UCSD-AML1 (cell line): Measurements from ENCODE around the gene GJD3.
"Not testable (repeated sequence)": the region's sequence is repeated elsewhere in the genome, so short reads cannot be mapped to it uniquely, and the experiment has no call there.

ENCODE experiments used
- DNase-seq: peaks from one replicate; lab custom pipeline; 2025; ENCODE audit not compliant: unreplicated experiment; lab: John Stamatoyannopoulos, UW

GJD3 gene

GRCh38 chr17:40364121-40364861 lies at the start of gene GJD3:
Gene GJD3 (minus strand): TSS chr17:40364737. CDS start chr17:40363815, 922 bp downstream.
- no peak for DNase-seq

GRCh38 chr17:40414312-40414711 lies 49.8 kb upstream of the GJD3 start:
- not testable (repeated sequence) for DNase-seq

- DNase-seq: no peak
These were observed 48.3 kb upstream of the GJD3 start for GRCh38 chr17:40412880-40413279.

- no peak for DNase-seq
These were observed 47.3 kb upstream of the GJD3 start for GRCh38 chr17:40411821-40412220.

- no peak for DNase-seq
These were observed 45.5 kb upstream of the GJD3 start for GRCh38 chr17:40410082-40410481.

GRCh38 chr17:40409540-40409939 lies 45.0 kb upstream of the GJD3 start:
- not testable (repeated sequence) for DNase-seq

- DNase-seq: no peak
These were observed 42.9 kb upstream of the GJD3 start for GRCh38 chr17:40407460-40407859.

- DNase-seq: no peak
These were observed 39.5 kb upstream of the GJD3 start for GRCh38 chr17:40404003-40404402.

GRCh38 chr17:40402668-40403067 lies 38.1 kb upstream of the GJD3 start:
- DNase-seq: no peak

GRCh38 chr17:40399185-40399584 lies 34.6 kb upstream of the GJD3 start:
- no peak for DNase-seq

GRCh38 chr17:40386555-40386954 lies 22.0 kb upstream of the GJD3 start:
- not testable (repeated sequence) for DNase-seq

- DNase-seq: no peak
These were observed 17.7 kb upstream of the GJD3 start for GRCh38 chr17:40382251-40382650.

GRCh38 chr17:40378966-40379365 lies 14.4 kb upstream of the GJD3 start:
- no peak for DNase-seq

- DNase-seq: no peak
These were observed 13.3 kb upstream of the GJD3 start for GRCh38 chr17:40377832-40378231.

GRCh38 chr17:40376541-40376940 lies 12.0 kb upstream of the GJD3 start:
- DNase-seq: not testable (repeated sequence)

- not testable (repeated sequence) for DNase-seq
These were observed 11.2 kb upstream of the GJD3 start for GRCh38 chr17:40375786-40376185.

- no peak for DNase-seq
These were observed 10.4 kb upstream of the GJD3 start for GRCh38 chr17:40374821-40375498.

GRCh38 chr17:40373999-40374398 lies 9.5 kb upstream of the GJD3 start:
- no peak for DNase-seq

- no peak for DNase-seq
These were observed 8.8 kb upstream of the GJD3 start for GRCh38 chr17:40373324-40373723.

GRCh38 chr17:40372644-40373043 lies 8.1 kb upstream of the GJD3 start:
- DNase-seq: not testable (repeated sequence)

- DNase-seq: no peak
These were observed 7.5 kb upstream of the GJD3 start for GRCh38 chr17:40372031-40372430.

GRCh38 chr17:40371261-40371929 lies 6.9 kb upstream of the GJD3 start:
- DNase-seq: no peak
